Activated CD8-positive, alpha-beta T cell treated with anti-CD3 and anti-CD28 coated beads for 36 hours (primary cell): ENCODE measurements around the gene DCP1B. TPM values are rescaled to one million over a fixed set of nuclear protein-coding genes. Genes with fewer than 3 reads are reported as not detected.

Experiments
- ATAC-seq: fragments of 200-7000 bp; cut with Tn5 transposase; one replicate; pipeline ENCODE4 v1.10.0; 2021; ENCODE audit warnings: mild to moderate bottlenecking, moderate library complexity
- CTCF ChIA-PET: fragments of 350-600 bp; sonication (Branson Sonifier 250); formaldehyde crosslinking; loops from one replicate; lab custom pipeline; 2021; ENCODE audit warnings: antibody characterized with exemption; lab: Charles Lee
- POLR2A ChIA-PET: fragments of 350-600 bp; sonication (Branson Sonifier 250); formaldehyde crosslinking; loops from one replicate; lab custom pipeline; 2021; ENCODE audit warnings: antibody characterized with exemption; lab: Charles Lee
- DNase-seq: peaks from one replicate; pipeline ENCODE4 v3.0.0-alpha.2; 2020
- H3K27ac Mint-ChIP-seq: one replicate; pipeline ENCODE4 v1.8.0; 2021; ENCODE audit warnings: mild to moderate bottlenecking, mixed read lengths
- H3K27me3 Mint-ChIP-seq: one replicate; pipeline ENCODE4 v1.8.0; 2021; ENCODE audit warnings: mixed read lengths
- H3K36me3 Mint-ChIP-seq: one replicate; pipeline ENCODE4 v1.8.0; 2021; ENCODE audit warnings: low read depth, mixed read lengths
- H3K4me1 Mint-ChIP-seq: one replicate; pipeline ENCODE4 v1.8.0; 2021; ENCODE audit warnings: low read depth, mixed read lengths
- H3K4me3 Mint-ChIP-seq: one replicate; pipeline ENCODE4 v1.8.0; 2021; ENCODE audit warnings: mild to moderate bottlenecking, moderate library complexity, mixed read lengths
- H3K9me3 Mint-ChIP-seq: one replicate; pipeline ENCODE4 v1.8.0; 2021; ENCODE audit warnings: mixed read lengths
- intact Hi-C: fragments of 100-400 bp; cut with micrococcal nuclease; formaldehyde crosslinking; loops from one replicate; pipeline ENCODE4 v1.10.0; 2022
- total RNA-seq, 2 experiments: library from RNA; stranded (reverse); gene quantifications; one replicate each; pipeline ENCODE4 v1.2.3, GENCODE V29; 2021
- TF ChIP-seq, protein P1 (sequence below): fragments of 200-600 bp; IDR thresholded peaks from one replicate; pipeline ENCODE4 v1.8.0; 2022; ENCODE audit warnings: antibody characterized with exemption, mild to moderate bottlenecking

The DCP1B gene
- total RNA-seq, 2 experiments from 2014 or later: 14.2 to 15.7 TPM

DNA sequence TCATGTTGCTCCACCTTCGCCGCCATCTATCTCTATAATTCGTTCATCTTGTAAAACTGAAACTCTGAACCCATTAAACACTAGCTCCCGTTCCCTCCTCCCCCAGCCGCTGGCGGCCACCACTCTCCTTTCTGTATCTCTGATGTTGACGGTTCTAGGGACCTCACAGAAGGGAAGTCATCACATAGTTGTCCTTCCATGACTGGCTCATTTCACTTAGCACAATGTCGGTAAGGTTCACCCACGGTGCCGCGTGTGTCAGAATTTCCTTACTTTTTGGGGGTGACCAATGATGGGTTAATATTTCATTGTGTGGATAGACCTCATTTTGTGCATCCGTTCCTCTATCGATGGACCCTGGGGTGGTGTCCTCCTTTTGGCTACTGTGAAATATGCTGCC is 83.8 kb downstream of the DCP1B start:
- ChIA-PET CTCF (interaction anchor here (1.5 to 5.8 kb wide), 3 partner anchors 19 to 267 kb away, joined by 4 to 23 read pairs (median 10); no protein-coding TSS in a partner anchor), POLR2A (interaction anchor here (1.1 kb wide), 1 partner anchor 99 kb away, joined by 3 read pairs; no protein-coding TSS in a partner anchor)
- peaks cover 19% of the 10 kb centered on the region for H3K4me1 Mint-ChIP-seq
- no peak overlapping the region for H3K4me3 Mint-ChIP-seq
- TF ChIP-seq, protein P1, sequence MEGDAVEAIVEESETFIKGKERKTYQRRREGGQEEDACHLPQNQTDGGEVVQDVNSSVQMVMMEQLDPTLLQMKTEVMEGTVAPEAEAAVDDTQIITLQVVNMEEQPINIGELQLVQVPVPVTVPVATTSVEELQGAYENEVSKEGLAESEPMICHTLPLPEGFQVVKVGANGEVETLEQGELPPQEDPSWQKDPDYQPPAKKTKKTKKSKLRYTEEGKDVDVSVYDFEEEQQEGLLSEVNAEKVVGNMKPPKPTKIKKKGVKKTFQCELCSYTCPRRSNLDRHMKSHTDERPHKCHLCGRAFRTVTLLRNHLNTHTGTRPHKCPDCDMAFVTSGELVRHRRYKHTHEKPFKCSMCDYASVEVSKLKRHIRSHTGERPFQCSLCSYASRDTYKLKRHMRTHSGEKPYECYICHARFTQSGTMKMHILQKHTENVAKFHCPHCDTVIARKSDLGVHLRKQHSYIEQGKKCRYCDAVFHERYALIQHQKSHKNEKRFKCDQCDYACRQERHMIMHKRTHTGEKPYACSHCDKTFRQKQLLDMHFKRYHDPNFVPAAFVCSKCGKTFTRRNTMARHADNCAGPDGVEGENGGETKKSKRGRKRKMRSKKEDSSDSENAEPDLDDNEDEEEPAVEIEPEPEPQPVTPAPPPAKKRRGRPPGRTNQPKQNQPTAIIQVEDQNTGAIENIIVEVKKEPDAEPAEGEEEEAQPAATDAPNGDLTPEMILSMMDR: no peak
- H3K27me3 Mint-ChIP-seq: peaks cover 5% of the 10 kb centered on the region
- no peak for DNase-seq
- H3K36me3 Mint-ChIP-seq: no peaks in the 10 kb centered on the region
- no peaks in the 10 kb centered on the region for H3K9me3 Mint-ChIP-seq
- ATAC-seq: no peak
- intact Hi-C loops: no loop called here
- H3K27ac Mint-ChIP-seq: no peak overlapping the region

DNA sequence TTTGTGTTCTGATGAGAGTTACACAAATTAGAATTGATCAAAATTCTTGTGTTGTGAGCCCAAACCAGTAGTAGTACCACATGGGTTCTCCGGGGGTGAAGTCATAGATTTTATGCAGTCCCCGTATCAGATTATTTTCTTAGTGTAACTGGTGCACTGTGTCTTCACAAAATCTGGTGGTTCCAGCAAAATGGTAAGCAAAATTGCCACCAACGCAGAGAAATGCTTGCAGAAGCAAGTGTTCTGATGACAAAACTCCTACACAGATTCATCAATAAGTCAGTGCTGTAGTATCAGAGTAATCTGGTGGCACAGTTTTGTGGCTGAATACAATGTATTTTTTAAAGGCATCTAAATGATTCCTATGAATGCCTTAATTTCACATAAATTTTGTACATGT is 84.5 kb downstream of the DCP1B start:
- Mint-ChIP-seq H3K4me3 (no peak overlapping the region), H3K9me3 (no peaks in the 10 kb centered on the region), H3K27me3 (peaks cover 5% of the 10 kb centered on the region), H3K27ac (no peak overlapping the region), H3K36me3 (no peaks in the 10 kb centered on the region), H3K4me1 (peaks cover 19% of the 10 kb centered on the region)
- ATAC-seq (no peak), DNase-seq (no peak)
- POLR2A ChIA-PET: no interaction called here
- TF ChIP-seq, protein P1: no peak
- CTCF ChIA-PET: interaction anchor here (1.5 to 5.8 kb wide), 3 partner anchors 20 to 266 kb away, joined by 4 to 23 read pairs (median 10); no protein-coding TSS in a partner anchor
- intact Hi-C loops: no loop called here

DNA sequence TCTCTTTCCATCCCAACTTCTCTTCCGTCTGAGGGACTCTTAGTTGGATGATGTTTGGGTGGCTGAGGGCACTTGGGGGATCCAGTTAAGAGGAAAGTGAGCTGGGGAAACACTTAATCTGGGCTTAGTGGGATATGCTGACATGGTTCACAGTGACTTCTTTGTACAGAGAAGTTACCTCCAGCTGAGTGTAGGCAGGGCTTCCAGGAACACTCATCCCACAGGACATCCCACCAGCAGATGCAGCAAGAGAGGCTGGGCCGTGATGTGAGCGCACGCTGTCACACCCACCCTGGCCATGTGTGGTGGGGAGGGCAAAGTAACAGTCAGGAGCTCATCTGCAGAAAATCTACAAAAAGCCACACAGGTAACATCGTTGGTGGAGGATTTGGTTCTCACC is 85.0 kb downstream of the DCP1B start:
- no peak overlapping the region for H3K27ac Mint-ChIP-seq

DNA sequence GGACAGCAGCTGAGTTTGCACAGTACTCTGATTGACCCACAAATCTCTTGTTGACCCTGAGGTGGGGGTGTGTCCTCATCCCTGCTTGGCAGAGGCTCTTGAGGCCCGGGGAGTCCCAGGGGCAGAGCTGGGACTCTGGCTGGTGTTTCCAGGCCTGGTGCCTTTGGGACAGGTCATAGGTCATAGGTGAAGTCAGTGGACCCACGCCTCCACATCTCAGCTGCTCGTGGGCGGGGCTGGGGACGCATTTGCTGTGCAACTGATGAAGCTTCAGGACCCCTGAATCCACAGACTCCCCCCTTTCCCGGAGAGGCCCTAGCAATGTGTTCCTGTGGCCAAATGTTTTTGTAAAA is 85.4 kb downstream of the DCP1B start:
- no peak for DNase-seq
- Mint-ChIP-seq H3K4me3 (no peak overlapping the region), H3K9me3 (no peaks in the 10 kb centered on the region), H3K27ac (no peak overlapping the region), H3K27me3 (peaks cover 5% of the 10 kb centered on the region), H3K36me3 (no peaks in the 10 kb centered on the region), H3K4me1 (peaks cover 15% of the 10 kb centered on the region)
- ChIA-PET CTCF (interaction anchor here (1.2 to 5.8 kb wide), 3 partner anchors 21 to 284 kb away, joined by 3 to 23 read pairs (median 10); no protein-coding TSS in a partner anchor), POLR2A (no interaction called here)
- ATAC-seq: no peak
- intact Hi-C loops: no loop called here
- TF ChIP-seq, protein P1: no peak

More for the DNA sequence above, 85.0 kb downstream of the DCP1B start:
- TF ChIP-seq, protein P1: no peak
- POLR2A ChIA-PET: no interaction called here
- Mint-ChIP-seq H3K4me3 (no peak overlapping the region), H3K9me3 (no peaks in the 10 kb centered on the region), H3K27me3 (peaks cover 5% of the 10 kb centered on the region), H3K36me3 (no peaks in the 10 kb centered on the region), H3K4me1 (peaks cover 16% of the 10 kb centered on the region)
- ATAC-seq: no peak
- intact Hi-C loops: no loop called here
- DNase-seq: no peak
- CTCF ChIA-PET: interaction anchor here (2.6 to 5.8 kb wide), 2 partner anchors 21 to 128 kb away, joined by 10 to 23 read pairs; no protein-coding TSS in a partner anchor

DNA sequence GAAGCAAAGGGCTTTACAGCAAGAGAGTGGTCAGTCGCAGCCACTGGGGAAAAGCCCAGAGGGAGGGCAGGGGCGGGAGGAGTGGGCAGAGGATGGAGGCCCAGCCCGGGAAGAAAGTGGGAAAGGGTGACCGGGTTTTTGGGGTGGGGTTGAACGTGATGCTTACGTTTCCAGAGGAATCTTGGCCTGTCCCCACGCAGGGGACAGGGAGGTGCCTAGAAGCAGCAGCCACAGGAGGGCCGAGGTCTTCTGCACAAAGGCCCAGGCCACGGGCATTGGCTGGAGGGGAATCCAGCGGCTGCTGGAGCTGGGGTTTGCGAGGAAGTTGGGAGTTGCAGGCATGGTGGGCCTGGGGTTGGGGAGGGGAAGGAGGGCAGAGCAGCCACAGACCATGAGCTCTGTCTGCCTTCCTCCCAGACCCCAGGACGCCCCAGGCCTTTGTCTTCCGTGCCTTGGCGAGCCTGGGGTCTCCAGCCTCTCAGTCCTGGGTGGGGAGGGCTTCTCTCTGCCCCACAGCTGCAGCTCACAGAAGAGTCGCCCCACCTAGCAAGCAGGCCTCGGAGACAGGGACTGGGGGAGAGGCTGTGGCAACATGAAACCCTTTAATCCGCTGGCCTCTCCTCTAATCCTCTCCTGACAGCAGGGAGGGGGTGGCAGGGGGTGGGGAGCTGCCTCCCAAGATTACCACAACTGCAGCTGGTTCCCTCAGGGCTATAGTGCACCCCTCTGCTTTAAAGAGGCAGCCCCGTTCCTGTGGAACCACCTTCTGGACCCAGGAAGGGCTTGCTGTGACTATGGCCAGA is 86.0 kb downstream of the DCP1B start, which contains the start of gene CACNA2D4:
CACNA2D4 (minus strand) TSS at position 572 of the 803 bp plus-strand sequence; CDS start at position 393, 179 bp downstream.
- Mint-ChIP-seq H3K27ac (no peak within 1 kb of the TSS), H3K27me3 (peaks cover 5% of the 10 kb centered on the region), H3K4me3 (no peak within 1 kb of the TSS), H3K36me3 (no peaks in the 10 kb centered on the region), H3K9me3 (no peaks in the 10 kb centered on the region), H3K4me1 (peaks cover 15% of the 10 kb centered on the region)
- ATAC-seq (no peak), DNase-seq (no peak)
- TF ChIP-seq, protein P1: no peak
- intact Hi-C loops: no loop called here
- ChIA-PET POLR2A (interaction anchor here (0.6 kb wide), 1 partner anchor 62 kb away, joined by 3 read pairs; no protein-coding TSS in a partner anchor), CTCF (interaction anchor here (1.2 to 5.8 kb wide), 3 partner anchors 22 to 284 kb away, joined by 3 to 23 read pairs (median 10); no protein-coding TSS in a partner anchor)
